Measurements from ENCODE around the gene C22orf23.

GRCh38 chr22:37932401-37932800 is 21.0 kb downstream of the C22orf23 start:
- TF ChIP-seq, protein P1, sequence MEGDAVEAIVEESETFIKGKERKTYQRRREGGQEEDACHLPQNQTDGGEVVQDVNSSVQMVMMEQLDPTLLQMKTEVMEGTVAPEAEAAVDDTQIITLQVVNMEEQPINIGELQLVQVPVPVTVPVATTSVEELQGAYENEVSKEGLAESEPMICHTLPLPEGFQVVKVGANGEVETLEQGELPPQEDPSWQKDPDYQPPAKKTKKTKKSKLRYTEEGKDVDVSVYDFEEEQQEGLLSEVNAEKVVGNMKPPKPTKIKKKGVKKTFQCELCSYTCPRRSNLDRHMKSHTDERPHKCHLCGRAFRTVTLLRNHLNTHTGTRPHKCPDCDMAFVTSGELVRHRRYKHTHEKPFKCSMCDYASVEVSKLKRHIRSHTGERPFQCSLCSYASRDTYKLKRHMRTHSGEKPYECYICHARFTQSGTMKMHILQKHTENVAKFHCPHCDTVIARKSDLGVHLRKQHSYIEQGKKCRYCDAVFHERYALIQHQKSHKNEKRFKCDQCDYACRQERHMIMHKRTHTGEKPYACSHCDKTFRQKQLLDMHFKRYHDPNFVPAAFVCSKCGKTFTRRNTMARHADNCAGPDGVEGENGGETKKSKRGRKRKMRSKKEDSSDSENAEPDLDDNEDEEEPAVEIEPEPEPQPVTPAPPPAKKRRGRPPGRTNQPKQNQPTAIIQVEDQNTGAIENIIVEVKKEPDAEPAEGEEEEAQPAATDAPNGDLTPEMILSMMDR (IDR thresholded peaks at IDR 0.05) = no peak
- no peak for TF ChIP-seq POLR2A (IDR thresholded peaks at IDR 0.05)

Measured in body of pancreas (tissue), 4 donors.